Stimulated activated CD4-positive, alpha-beta T cell treated with anti-CD3 and anti-CD28 coated beads, Interleukin-4, amount 100 ng/mL, for 1 hour (primary cell): ENCODE measurements around the gene ZSWIM2.
"Not testable (repeated sequence)": the region's sequence is repeated elsewhere in the genome, so short reads cannot be mapped to it uniquely, and the experiment has no call there.

Source experiments
- DNase-seq: peaks from one replicate; pipeline ENCODE4 v3.0.0-alpha.2; 2020

ZSWIM2 gene, protein sequence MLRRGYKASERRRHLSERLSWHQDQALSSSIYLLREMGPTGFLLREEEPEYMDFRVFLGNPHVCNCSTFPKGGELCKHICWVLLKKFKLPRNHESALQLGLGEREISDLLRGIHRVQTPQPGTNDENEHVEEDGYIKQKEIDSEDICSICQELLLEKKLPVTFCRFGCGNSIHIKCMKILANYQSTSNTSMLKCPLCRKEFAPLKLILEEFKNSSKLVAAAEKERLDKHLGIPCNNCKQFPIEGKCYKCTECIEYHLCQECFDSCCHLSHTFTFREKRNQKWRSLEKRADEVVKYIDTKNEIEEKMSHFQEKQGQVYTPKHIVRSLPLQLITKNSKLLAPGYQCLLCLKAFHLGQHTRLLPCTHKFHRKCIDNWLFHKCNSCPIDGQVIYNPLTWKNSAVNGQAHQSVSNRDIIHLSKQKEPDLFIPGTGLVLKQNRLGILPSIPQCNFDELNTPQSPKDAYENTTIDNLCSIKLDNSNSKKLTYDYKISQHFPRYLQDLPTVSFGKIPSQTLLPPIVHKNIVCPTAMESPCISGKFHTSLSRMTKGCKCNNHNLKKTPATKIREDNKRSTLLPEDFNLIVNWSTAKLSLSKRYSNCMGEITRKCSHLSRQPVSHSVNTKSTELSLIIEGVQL

DNA sequence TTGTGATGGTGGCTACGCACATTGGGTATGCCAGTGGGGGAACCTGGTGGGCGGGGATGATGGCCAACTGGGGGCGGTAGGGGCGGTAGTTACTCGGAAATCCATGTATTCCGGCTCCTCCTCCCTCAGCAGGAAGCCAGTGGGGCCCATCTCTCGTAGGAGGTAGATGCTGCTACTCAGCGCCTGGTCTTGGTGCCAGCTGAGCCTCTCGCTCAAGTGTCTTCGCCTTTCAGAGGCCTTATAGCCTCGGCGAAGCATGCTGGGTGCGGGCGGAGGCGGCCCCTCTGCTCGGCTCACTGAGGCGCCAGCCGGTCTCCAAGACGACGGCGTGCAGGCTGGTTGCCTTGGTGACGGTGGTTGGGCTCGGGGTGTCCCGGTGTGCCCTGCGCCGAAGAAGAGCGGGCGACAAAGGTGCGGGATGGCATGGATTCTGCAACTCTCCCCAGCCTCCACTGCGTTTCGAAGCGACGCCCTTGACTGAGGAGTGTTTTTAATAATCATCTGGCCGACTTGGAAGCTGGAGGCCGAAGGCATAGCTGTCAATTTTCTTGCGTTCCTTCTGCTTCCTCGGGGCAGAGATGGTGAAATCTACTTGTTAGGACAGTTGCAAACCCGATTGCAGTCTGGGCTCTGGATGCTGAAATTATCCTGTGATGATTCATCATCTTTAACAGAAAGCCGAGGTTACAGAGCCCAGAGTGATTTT lies at the start of gene ZSWIM2:
Gene ZSWIM2, minus strand, starts transcription at position 298 of the 706 bp plus-strand sequence. Its CDS starts 40 bp downstream, at position 258.
- peak; percentile 5 for DNase-seq

DNA sequence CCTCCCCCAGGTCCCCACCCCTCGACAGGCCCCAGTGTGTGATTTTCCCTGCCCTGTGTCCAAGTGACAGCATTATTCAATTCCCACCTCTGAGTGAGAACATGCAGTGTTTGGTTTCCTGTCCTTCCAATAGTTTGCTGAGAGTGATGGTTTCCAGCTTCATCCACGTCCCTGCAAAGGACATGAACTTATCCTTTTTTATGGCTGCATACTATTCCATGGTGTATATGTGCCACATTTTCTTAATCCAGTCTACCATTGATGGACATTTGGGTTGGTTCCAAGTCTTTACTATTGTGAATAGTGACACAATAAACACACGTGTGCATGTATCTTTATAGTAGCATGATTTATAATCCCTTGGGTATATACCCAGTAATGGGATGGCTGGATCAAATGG lies 47.2 kb upstream of the ZSWIM2 start:
- DNase-seq: not testable (repeated sequence)

DNA sequence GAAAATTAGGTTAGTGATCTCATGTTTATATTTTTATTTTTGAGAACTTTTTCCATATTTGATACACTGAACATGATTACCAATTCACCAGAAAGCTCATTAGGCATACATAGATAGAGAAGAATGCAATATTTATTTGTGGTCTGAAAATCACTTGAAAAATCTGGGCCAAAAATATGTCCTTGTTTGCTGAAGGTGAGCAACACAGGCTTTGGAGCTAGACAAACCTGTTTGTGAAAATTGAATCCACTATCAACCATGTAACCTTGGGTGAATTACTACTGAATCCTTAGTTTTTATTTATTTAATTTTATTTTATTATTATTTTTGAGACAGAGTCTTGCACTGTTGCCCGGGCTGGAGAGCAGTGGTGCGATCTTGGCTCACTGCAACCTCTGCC lies 46.5 kb upstream of the ZSWIM2 start:
- no peak for DNase-seq

DNA sequence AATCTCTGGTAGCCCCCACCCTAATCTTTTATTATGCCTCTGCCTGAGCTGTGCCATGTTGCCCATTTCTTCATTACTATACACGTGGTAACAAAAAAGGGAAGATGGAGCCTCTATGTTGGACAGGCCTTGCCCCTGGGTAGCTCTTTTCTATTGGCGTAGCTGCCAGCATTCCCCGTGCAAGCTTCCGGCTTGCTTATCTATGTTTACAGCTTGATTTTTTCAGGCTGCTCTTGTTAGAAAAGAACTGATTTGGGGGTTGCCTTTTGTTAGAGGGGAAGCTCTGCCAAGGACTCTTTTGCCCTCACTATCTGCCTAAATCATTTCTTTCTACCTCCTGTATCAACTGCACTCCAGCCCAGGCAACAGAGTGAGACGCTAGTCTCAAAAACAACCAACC lies 45.5 kb upstream of the ZSWIM2 start:
- DNase-seq: no peak

DNA sequence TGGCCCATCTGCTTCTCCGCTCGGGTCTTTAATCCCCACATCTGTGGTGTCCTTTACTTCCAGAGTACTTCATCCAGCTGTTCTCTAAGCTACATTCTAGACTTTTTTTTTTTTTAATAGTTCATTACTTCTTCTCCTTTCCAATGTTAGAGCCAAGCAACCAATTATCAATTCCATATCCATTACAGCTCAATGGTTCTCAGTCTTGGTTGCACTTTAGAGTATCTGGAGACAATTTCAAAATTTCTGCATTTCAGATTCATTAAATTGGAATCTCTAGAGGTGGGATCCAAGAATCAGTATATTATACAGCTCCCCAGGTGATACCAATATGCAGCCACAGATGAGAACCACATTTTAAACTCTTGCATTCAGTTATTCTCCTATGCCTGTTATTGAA lies 43.9 kb upstream of the ZSWIM2 start:
- no peak for DNase-seq

DNA sequence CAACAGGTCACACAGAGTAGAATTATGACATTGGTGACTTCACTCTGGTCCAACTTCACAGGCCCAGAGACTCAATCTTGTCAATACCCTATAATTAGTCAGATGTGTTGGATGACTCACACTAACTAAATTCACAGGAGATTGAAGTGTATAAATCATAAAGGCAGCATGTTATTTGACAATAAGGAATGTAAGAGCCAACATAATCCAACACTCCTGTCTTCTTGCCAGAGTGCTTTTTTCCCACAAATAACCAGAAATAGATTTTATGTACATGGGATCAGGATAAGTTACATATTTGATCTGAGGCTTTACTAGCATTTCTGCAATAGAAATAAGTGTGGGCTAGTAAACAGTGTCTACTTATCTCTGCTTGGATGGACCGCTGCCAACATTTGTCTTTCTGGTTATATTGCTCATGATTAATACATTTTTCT lies 42.2 kb upstream of the ZSWIM2 start:
- DNase-seq: no peak

DNA sequence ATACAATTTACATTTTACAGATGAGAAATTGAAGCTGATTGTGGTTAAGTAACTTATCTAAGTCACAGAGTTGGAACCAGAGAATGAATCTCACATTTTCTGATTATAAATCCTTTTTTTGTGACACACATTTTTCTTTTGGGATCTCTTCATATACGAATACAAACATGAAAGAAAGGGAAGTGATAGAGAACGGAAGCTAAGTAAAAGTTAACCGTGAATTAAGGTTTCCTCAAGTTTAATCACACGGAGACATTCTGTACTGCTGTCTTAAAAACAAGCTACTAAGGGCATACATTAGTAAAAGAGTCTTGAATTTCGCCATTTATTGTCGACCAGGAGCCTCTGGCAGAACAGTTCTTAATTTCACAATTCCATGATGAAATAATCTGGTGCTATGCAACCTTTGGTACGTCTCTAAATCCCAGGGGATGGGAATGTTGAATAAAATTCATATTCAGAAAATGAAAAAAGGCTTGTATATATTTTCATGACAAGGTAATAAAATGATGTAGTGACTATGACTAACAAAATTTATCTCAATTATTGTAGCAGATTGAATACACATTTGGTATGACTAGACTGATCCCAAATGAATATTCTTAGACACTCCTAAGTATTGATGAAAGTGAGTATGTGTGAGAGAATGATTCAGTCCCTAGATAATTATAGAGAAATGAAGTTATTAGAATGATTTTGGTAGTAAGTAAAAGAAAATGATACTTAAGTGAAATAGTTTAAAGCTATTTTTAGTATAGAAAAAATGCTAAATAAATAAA lies 40.3 kb upstream of the ZSWIM2 start:
- no peak for DNase-seq

DNA sequence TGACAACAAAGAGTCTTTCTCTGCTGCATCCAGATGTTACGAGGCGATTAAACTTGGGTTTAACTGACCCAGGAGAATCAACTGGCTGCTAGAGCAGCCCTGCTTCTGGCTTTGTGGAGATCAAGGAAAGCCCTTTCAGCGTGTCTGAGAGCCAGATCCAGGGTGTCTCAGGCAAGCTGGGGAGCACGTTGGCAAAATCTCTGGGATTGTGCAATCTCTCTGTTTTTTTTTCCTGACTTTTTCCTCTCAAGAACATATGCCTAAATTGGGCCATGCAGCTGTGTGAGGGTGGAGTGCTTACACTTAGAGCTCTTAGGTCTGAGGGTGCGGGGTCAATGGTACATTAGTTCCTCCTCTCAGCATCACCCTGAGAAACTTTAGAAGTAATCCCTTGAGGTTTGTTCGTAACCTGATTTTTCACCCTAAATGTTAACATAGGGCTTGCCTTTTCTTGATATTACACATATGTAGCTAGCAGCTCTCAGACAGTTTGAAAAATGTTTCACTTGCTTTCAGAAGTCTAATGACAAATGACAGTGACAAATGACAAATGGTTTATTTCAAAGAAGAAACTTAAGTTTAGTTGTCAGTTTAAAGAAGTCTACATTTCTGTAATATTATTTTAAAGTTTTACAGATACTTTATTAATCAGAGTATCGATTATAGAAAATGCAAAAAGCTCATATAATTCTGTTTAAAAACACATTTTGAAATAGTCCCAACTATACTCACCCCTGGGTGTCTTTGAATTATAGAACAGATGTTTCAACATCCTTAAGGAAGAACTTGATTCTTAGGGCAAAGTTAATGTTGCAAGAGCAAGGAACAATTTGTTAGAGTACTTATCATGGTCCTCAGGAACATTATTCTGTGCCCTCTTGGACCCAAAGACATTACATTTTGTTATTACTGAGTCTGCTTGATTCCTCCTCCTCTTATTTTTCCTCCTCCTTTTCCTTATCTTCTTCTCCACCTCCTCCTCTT lies 38.4 kb upstream of the ZSWIM2 start:
- DNase-seq: no peak

DNA sequence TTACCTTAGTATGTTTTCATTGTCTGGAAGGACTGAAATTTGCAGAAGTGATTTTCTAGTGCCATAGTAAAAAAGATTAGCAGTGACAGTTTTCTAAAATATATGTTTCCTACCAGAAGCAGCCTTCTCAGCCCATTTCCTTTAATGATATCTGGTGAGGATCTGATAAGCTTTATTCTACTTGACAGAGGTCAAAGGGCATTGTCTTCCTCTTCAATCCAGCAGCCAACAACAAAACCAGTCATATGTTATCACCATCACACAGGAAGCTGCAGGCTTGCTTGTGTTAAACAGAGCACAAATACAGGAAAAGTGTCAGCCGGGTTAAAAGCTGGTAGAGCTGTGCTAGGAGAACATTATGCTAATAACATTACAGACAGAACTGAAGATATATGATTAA lies 35.6 kb upstream of the ZSWIM2 start:
- DNase-seq: no peak

DNA sequence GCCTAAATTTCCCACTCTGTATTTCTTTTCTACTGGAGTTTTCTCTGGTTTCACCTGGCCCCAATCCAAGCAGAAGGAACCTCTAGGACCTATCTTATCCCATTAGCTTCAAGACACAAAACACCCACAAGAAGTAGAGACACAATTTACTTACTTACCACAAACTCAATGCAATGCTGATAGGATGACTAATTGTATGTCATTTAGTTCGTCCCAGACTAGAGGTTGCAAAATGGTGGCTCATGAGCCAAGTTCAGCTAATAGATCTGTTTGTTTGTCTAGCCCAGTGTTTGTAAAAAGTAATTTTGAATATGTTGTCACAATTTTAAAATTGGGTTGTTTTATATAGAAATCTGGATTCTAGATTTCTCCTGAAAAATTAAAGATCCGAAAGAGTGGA lies 34.7 kb upstream of the ZSWIM2 start:
- no peak for DNase-seq

DNA sequence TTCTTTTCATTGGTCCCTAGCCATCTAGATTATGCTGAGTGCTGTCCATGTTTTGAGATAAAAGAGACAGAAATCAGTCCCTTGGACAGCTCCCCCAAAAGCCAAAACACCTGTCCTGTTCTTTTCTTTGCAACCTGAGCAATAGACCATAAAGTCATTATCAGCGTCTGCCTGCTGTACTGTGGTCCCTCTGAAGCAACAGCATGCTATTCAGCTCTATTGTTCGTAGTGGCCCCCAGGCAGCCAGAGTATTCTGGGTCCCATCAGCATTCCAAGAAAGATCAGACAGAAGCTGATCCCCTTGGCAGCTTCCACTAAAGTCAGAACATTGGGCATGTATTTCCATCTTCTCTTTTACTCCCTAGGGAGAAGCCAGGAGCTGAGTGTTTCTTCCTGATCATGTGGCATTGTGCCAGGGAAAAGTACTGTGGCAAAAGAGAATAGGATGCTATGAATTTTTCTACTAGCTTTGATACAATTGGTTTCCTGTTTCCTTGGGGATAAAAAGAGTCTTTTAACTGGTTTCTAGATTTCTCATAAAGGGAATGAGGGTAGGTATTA lies 33.6 kb upstream of the ZSWIM2 start:
- DNase-seq: no peak

DNA sequence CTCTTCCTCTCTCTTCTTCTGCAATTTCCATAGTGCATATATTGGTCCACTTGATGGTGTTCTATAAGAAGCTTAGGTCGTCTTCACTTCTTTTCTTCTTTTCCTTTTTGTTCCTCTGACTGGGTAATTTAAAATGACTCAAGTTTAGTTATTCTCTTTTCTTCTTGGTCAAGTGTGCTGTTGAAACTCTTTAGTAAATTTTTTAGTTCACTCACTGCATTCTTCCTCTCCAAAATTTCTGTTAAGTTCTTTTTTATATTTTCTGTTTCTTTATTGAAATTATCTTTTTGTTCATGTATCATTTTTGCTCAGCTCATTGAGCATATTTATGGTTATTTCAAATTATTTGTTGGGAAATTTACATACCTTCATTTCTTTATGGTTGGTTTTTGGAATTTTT lies 32.7 kb upstream of the ZSWIM2 start:
- no peak for DNase-seq

DNA sequence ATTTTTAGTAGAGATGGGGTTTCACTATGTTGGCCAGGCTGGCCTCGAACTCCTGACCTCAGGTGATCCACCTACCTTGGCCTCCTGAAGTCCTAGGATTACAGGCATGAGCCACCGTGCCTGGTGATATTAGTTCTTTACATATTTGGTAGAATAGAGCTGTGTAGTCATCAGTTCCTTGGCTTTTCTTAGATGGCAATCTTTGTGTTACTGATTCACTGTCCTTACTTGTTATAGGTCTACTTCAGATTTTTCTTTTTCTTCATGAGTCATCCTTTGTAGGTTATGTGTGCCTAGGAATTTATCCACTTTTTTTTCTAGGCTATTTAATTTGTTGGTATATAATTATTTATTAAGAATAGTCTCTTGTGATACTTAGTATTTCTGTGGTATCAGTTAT lies 30.3 kb upstream of the ZSWIM2 start:
- no peak for DNase-seq

DNA sequence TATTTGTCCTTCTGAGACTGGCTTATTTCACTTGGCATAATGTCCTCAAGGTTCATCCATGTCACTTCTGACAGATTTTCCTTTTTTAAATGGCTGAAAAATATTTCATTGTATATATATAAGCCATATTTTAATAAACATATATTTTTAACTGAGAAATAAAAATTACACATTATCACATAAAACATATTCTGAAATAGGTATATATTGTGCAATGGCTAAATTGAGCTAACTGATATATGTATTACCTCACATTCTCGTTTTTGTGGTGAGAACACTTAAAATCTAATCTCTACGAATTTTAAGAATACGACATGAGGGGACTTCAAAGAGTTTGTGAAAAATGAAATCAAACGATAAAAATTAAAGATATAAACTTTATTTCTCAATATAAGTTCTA lies 25.7 kb upstream of the ZSWIM2 start:
- no peak for DNase-seq

DNA sequence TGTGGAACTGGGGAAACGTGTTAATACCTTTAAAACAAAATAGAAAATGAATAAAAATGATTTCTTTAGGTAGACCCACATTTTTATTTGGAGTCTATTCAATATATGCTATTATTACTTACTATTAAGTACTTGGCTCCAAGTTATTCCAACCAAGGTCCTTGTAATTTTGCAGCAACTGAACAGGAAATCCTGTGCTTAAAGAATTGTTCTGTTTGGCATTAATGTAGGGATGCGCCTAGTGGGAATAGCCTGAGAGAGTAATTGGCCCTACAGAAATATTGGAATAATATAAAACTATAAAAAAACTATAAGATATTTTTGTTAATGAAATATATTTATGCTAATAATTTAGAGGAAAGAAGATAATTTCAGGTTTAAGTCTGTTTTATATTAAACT lies 22.9 kb upstream of the ZSWIM2 start:
- DNase-seq: no peak

DNA sequence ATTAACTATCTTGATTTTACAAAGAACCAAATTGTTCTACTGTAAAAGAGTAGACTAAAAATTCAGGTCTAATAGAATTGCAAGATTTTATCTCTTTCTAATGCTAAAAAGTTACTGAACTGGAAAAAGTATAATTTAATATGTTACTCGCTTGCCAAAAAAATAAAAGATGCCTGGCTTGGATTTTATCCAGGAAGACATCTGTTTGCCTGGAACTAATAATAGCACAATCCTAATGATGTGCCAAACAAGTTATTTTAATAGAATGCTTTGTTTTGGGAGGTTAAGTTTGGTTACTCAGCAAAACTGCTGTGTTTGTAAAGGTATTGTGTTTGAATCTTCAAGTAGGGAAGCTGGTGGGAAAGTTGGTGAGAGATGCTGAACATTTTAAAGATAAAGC lies 19.4 kb upstream of the ZSWIM2 start:
- no peak for DNase-seq

DNA sequence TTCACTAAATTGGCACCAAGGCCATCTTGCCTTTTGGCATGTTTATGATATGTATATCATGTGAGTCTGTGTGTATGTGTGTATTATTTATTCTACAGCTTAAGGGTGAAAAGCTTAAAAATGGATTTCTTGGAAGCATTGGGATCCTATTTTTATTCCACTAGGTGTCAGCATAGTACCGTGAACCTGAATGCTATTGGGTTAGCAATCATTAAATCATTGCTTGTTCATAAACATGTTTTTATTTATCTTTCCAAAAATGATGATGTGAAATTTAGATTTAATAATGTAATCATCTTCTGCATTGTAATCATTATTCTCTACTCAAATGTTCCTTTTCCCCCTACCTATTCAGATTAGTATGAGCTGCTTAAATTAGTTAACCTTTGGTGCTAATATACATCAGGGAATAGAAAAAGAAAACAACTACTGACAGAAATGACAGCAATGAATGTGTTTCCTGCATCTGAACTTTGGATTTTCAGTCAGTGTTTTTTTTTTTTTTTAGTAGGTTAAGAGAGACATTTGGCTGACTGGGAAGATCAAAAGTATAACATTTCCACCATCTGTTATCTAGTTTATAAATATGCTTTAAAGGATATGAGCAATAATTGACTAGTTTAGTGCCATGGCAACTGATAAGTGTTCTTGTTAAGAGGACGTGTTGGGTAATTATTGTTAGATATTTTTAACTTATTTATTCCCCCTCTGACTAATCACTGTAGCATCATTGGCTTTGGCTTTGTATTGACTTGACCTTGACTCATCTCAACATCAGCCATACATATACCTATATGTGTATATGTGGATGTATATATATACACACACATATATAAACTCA lies 14.1 kb upstream of the ZSWIM2 start:
- no peak for DNase-seq

DNA sequence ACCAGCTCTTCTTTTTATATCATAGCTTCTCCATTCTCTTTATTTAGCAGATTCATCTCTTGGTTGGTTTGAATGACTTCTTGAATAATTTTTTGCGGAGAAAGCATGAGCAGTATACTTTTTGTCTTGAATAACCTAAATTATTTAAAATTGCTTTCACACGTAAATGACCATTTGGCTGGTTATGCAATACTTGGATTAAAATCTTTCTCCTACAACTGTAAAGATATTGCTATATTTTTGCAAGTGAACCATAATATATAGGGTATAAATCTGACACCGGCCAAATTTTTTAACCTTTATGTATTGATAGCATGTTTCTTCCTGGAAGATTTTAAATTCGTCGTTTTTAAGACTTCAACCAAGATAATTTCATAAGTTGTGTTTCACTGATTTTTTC lies 6.2 kb upstream of the ZSWIM2 start:
- no peak for DNase-seq

DNA sequence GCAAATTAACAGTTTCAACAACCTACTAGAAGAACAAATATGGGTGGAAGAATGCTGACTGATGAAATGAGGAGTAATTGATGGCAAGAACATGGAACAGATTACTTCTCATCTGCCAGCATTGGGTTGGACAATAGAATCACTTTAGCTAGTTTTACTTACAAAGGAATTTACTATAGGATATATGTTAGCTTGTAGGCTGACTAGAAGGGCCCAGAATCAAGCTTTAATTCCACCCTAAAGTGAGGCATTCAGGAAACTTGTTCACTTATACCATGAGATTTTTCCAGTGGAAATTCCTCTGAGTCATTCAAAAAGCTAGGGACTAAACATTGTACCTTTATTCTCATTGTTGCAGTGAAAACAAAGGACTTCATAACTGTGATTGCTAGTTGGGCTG lies 5.0 kb upstream of the ZSWIM2 start:
- DNase-seq: no peak

DNA sequence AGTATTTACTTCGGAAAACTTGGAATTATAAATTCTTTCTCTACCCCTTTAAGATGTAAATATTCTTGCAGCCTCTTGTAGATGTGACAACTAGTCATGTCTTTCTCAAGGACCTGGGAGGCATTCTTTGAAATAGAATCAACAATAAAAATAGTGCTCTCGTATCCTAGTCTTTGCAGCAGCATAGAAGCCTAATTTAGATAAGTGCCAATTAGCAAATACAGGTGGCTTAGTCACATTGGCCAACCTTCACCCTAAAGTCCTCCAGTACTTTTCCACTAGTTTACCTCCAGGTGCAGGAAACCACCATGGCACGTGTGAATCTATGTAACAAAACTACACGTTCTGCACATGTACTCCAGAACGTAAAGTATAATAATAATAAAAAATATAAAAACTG lies 3.5 kb upstream of the ZSWIM2 start:
- no peak for DNase-seq

DNA sequence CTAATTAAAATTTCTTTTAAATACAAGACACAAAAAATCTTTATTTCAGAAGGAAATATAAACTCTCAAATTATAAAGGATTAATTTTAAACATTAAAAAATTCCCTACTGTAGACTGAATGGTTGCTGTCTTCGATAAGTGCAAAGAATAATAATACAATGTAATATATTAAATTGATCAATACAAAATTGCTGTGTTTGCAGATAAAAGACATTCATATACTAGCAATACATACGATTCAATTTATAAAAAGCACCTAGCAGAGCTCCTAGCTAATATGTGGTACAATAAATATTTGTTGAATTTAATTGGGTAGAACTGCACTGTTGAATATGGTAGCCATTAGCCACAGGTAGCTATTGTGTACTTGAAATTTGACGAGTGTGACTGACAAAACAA lies 6.6 kb downstream of the ZSWIM2 start:
- no peak for DNase-seq
